Mucosa of rectum (tissue), 2 donors: Measurements from ENCODE around the gene ALPK1.

Source experiments
- H3K27ac ChIP-seq, 2 donors: one replicate each; pipeline ENCODE4 v1.7.0; 2013; ENCODE audit warnings: inconsistent platforms in 2 of 2, low read depth in 2 of 2, low read length in 2 of 2
- H3K27me3 ChIP-seq, 2 donors: one replicate each; pipeline ENCODE4 v1.7.0; 2013; ENCODE audit warnings: low read length in 2 of 2; ENCODE audit not compliant: control insufficient read depth in 2 of 2, insufficient read depth in 2 of 2
- H3K36me3 ChIP-seq, 2 donors: one replicate each; pipeline ENCODE4 v1.7.0; 2013; ENCODE audit warnings: low read length in 2 of 2; ENCODE audit not compliant: control insufficient read depth in 2 of 2, insufficient read depth in 2 of 2
- H3K4me1 ChIP-seq, 2 donors: one replicate each; pipeline ENCODE4 v1.7.0; 2013; ENCODE audit warnings: low read length in 2 of 2, mild to moderate bottlenecking in 1 of 2; ENCODE audit not compliant: control insufficient read depth in 2 of 2, insufficient read depth in 2 of 2
- H3K4me3 ChIP-seq, 2 donors: one replicate each; pipeline ENCODE4 v1.7.0; 2013; ENCODE audit warnings: low read length in 2 of 2
- H3K9ac ChIP-seq, 2 donors: one replicate each; pipeline ENCODE4 v1.7.0; 2013; ENCODE audit warnings: low read length in 2 of 2, low read depth in 1 of 2, mild to moderate bottlenecking in 1 of 2
- H3K9me3 ChIP-seq, 2 donors: one replicate each; pipeline ENCODE4 v1.7.0; 2013; ENCODE audit warnings: low read length in 2 of 2; ENCODE audit not compliant: control insufficient read depth in 2 of 2
- donor health status: healthy.
- donor health status: Normal muscosa, but diverticular disease.

The ALPK1 gene

GRCh38 chr4:112352736-112353135 lies 55.6 kb downstream of the ALPK1 start:
- H3K9me3 ChIP-seq: peaks cover 0 to 4% of the 10 kb centered on the region in 2 donors
- no peaks in the 10 kb centered on the region for H3K27me3 ChIP-seq
- H3K27ac ChIP-seq: no peak overlapping the region
- no peak overlapping the region for H3K9ac ChIP-seq
- H3K36me3 ChIP-seq: peaks cover 0 to 6% of the 10 kb centered on the region in 2 donors
- H3K4me3 ChIP-seq: no peak overlapping the region
- H3K4me1 ChIP-seq: no peaks in the 10 kb centered on the region

GRCh38 chr4:112355662-112356061 lies 58.5 kb downstream of the ALPK1 start:
- H3K27me3 ChIP-seq: no peaks in the 10 kb centered on the region
- H3K9ac ChIP-seq: no peak overlapping the region
- no peak overlapping the region for H3K27ac ChIP-seq

GRCh38 chr4:112357453-112357852 lies 60.3 kb downstream of the ALPK1 start:
- H3K36me3 ChIP-seq: peaks cover 0 to 15% of the 10 kb centered on the region in 2 donors
- no peaks in the 10 kb centered on the region for H3K4me1 ChIP-seq
- no peak overlapping the region for H3K27ac ChIP-seq
- no peak overlapping the region for H3K4me3 ChIP-seq
- no peak overlapping the region for H3K9ac ChIP-seq
- H3K9me3 ChIP-seq: peaks cover 0 to 4% of the 10 kb centered on the region in 2 donors
- no peaks in the 10 kb centered on the region for H3K27me3 ChIP-seq

More at GRCh38 chr4:112355662-112356061, 58.5 kb downstream of the ALPK1 start:
- Histone ChIP-seq H3K36me3 (peaks cover 0 to 8% of the 10 kb centered on the region in 2 donors), H3K4me3 (no peak overlapping the region), H3K9me3 (peaks cover 0 to 4% of the 10 kb centered on the region in 2 donors), H3K4me1 (no peaks in the 10 kb centered on the region)

- H3K27ac ChIP-seq: no peak overlapping the region
- H3K27me3 ChIP-seq: no peaks in the 10 kb centered on the region
- peaks cover 0 to 15% of the 10 kb centered on the region in 2 donors for H3K36me3 ChIP-seq
- H3K9me3 ChIP-seq: peaks cover 0 to 4% of the 10 kb centered on the region in 2 donors
- no peak overlapping the region for H3K9ac ChIP-seq
- no peaks in the 10 kb centered on the region for H3K4me1 ChIP-seq
- H3K4me3 ChIP-seq: no peak overlapping the region
Observed at GRCh38 chr4:112357897-112358296, 60.7 kb downstream of the ALPK1 start.

GRCh38 chr4:112358415-112358814 lies 61.2 kb downstream of the ALPK1 start:
- Histone ChIP-seq H3K9me3 (peaks cover 0 to 4% of the 10 kb centered on the region in 2 donors), H3K36me3 (peaks cover 0 to 15% of the 10 kb centered on the region in 2 donors)

GRCh38 chr4:112358952-112359749 lies 62.0 kb downstream of the ALPK1 start:
- Histone ChIP-seq H3K4me1 (no peaks in the 10 kb centered on the region), H3K9ac (no peak overlapping the region), H3K9me3 (peaks cover 0 to 4% of the 10 kb centered on the region in 2 donors), H3K27ac (no peak overlapping the region), H3K36me3 (peaks cover 0 to 15% of the 10 kb centered on the region in 2 donors), H3K27me3 (no peaks in the 10 kb centered on the region), H3K4me3 (no peak overlapping the region)

More at GRCh38 chr4:112358415-112358814, 61.2 kb downstream of the ALPK1 start:
- Histone ChIP-seq H3K4me3 (no peak overlapping the region), H3K9ac (no peak overlapping the region), H3K4me1 (no peaks in the 10 kb centered on the region), H3K27me3 (no peaks in the 10 kb centered on the region), H3K27ac (no peak overlapping the region)

GRCh38 chr4:112361181-112361791 lies 64.1 kb downstream of the ALPK1 start:
- Histone ChIP-seq H3K4me1 (no peaks in the 10 kb centered on the region), H3K9ac (no peak overlapping the region), H3K27ac (no peak overlapping the region), H3K4me3 (no peak overlapping the region), H3K9me3 (peaks cover 0 to 4% of the 10 kb centered on the region in 2 donors), H3K27me3 (no peaks in the 10 kb centered on the region), H3K36me3 (peaks cover 0 to 11% of the 10 kb centered on the region in 2 donors)

GRCh38 chr4:112370466-112370865 lies 73.3 kb downstream of the ALPK1 start:
- H3K36me3 ChIP-seq: no peaks in the 10 kb centered on the region
- no peaks in the 10 kb centered on the region for H3K27me3 ChIP-seq
- H3K9ac ChIP-seq: no peak overlapping the region
- H3K9me3 ChIP-seq: no peaks in the 10 kb centered on the region
- H3K4me1 ChIP-seq: no peaks in the 10 kb centered on the region
- no peak overlapping the region for H3K27ac ChIP-seq
- no peak overlapping the region for H3K4me3 ChIP-seq

- no peak overlapping the region for H3K4me3 ChIP-seq
- H3K36me3 ChIP-seq: no peaks in the 10 kb centered on the region
- no peaks in the 10 kb centered on the region for H3K9me3 ChIP-seq
- no peaks in the 10 kb centered on the region for H3K27me3 ChIP-seq
- H3K9ac ChIP-seq: no peak overlapping the region
- H3K27ac ChIP-seq: no peak overlapping the region
- no peaks in the 10 kb centered on the region for H3K4me1 ChIP-seq
Observed at GRCh38 chr4:112371361-112371760, 74.2 kb downstream of the ALPK1 start.

- peaks cover 6 to 7% of the 10 kb centered on the region in 2 donors for H3K36me3 ChIP-seq
- H3K9ac ChIP-seq: no peak overlapping the region
- no peak overlapping the region for H3K27ac ChIP-seq
- H3K27me3 ChIP-seq: no peaks in the 10 kb centered on the region
- H3K4me1 ChIP-seq: no peaks in the 10 kb centered on the region
- no peaks in the 10 kb centered on the region for H3K9me3 ChIP-seq
- no peak overlapping the region for H3K4me3 ChIP-seq
Observed at GRCh38 chr4:112374850-112375249, 77.7 kb downstream of the ALPK1 start.
